PC-9 (cell line): ENCODE measurements around the gene ZNF599.
"Not testable (repeated sequence)": the region's sequence is repeated elsewhere in the genome, so short reads cannot be mapped to it uniquely, and the experiment has no call there.

Source experiments
- EZH2 ChIP-seq: fragments of 200-600 bp; sonication (generic); IDR thresholded peaks from 2 replicates; pipeline ENCODE4 v1.8.0; 2017; ENCODE audit warnings: antibody characterized with exemption, low read depth
- TF ChIP-seq, protein P1 (sequence below): fragments of 200-600 bp; sonication (generic); conservative IDR thresholded peaks from 2 replicates; pipeline ENCODE4 v1.6.1; 2017; ENCODE audit warnings: mixed run types, antibody characterized with exemption, mild to moderate bottlenecking, moderate library complexity

DNA sequence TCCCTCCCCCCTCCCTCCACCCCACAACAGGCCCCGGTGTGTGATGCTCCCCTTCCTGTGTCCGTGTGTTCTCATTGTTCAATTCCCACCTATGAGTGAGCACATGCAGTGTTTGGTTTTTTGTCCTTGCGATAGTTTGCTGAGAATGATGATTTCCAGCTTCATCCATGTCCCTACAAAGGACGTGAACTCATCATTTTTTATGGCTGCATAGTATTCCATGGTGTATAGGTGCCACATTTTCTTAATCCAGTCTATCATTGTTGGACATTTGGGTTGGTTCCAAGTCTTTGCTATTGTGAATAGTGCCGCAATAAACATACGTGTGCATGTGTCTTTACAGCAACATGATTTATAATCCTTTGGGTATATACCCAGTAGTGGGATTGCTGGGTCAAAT lies 23.9 kb upstream of the ZNF599 start:
- TF ChIP-seq, protein P1, sequence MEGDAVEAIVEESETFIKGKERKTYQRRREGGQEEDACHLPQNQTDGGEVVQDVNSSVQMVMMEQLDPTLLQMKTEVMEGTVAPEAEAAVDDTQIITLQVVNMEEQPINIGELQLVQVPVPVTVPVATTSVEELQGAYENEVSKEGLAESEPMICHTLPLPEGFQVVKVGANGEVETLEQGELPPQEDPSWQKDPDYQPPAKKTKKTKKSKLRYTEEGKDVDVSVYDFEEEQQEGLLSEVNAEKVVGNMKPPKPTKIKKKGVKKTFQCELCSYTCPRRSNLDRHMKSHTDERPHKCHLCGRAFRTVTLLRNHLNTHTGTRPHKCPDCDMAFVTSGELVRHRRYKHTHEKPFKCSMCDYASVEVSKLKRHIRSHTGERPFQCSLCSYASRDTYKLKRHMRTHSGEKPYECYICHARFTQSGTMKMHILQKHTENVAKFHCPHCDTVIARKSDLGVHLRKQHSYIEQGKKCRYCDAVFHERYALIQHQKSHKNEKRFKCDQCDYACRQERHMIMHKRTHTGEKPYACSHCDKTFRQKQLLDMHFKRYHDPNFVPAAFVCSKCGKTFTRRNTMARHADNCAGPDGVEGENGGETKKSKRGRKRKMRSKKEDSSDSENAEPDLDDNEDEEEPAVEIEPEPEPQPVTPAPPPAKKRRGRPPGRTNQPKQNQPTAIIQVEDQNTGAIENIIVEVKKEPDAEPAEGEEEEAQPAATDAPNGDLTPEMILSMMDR, result not testable (repeated sequence)
- TF ChIP-seq EZH2, result not testable (repeated sequence)
